Kidney (tissue), 14 donors: Measurements from ENCODE around the gene APOA1. TPM values are rescaled to one million over a fixed set of nuclear protein-coding genes. Genes with fewer than 3 reads are reported as not detected.

Source experiments
- DNase-seq, 5 donors: peaks; one replicate each; pipeline ENCODE4 v3.0.0-alpha.2; 2013 to 2020
- FAIRE-seq: peaks from 2 replicates; lab custom pipeline; 2012; peaks lifted over from hg19 to GRCh38; lab: Jason Lieb, UNC
- H3K27ac ChIP-seq, 2 donors: one replicate each; pipeline ENCODE4 v1.7.0; 2013; ENCODE audit warnings: low read depth in 2 of 2, low read length in 2 of 2, inconsistent platforms in 1 of 2
- H3K27me3 ChIP-seq: one replicate; pipeline ENCODE4 v1.7.1; 2013; ENCODE audit warnings: low read length, inconsistent platforms; ENCODE audit not compliant: control insufficient read depth, insufficient read depth
- H3K36me3 ChIP-seq, 3 donors: one replicate each; pipeline versions ENCODE4 v1.7.0 to v1.7.1; 2013; ENCODE audit warnings: low read length in 3 of 3, control low read depth in 1 of 3, inconsistent platforms in 1 of 3; ENCODE audit not compliant: insufficient read depth in 3 of 3, control insufficient read depth in 2 of 3
- H3K4me1 ChIP-seq, 3 donors: one replicate each; pipeline versions ENCODE4 v1.7.0 to v1.7.1; 2013; ENCODE audit warnings: low read length in 3 of 3, inconsistent platforms in 1 of 3, low read depth in 1 of 3; ENCODE audit not compliant: control insufficient read depth in 2 of 3, insufficient read depth in 2 of 3
- H3K4me3 ChIP-seq, 3 donors: one replicate each; pipeline versions ENCODE4 v1.7.0 to v1.8.1; 2013; ENCODE audit warnings: low read length in 3 of 3, control low read depth in 1 of 3, inconsistent platforms in 1 of 3
- H3K9ac ChIP-seq, 3 donors: one replicate each; pipeline versions ENCODE4 v1.7.0 to v1.7.1; 2013; ENCODE audit warnings: low read length in 3 of 3, control low read depth in 1 of 3, inconsistent platforms in 1 of 3
- H3K9me3 ChIP-seq, 3 donors: one replicate each; pipeline versions ENCODE4 v1.7.0 to v1.7.1; 2013; ENCODE audit warnings: low read length in 3 of 3, control low read depth in 1 of 3, inconsistent platforms in 1 of 3; ENCODE audit not compliant: control insufficient read depth in 2 of 3, insufficient read depth in 1 of 3
- intact Hi-C: fragments of 100-400 bp; cut with DNase I; formaldehyde crosslinking; loops from one replicate; pipeline ENCODE4 v1.11.1; 2022
- polyA plus RNA-seq: library from polyadenylated mRNA; stranded (reverse); fragments of 350-450 nt; fragmentation: Illumina TruSeq; extraction: RNeasy Lipid Tissue Mini Kit (QIAGEN cat#74804); gene quantifications from one replicate; pipeline ENCODE4 v1.2.3, GENCODE V29; 2014; ENCODE audit warnings: low read depth, low replicate concordance; ENCODE audit not compliant: insufficient read depth
- total RNA-seq: library from RNA; stranded (reverse); fragmentation: NEBNext Ultra II Directional; extraction: Animal tissue kit (Norgen Biotek cat#: 25700); gene quantifications from one replicate; pipeline ENCODE4 v1.2.1, GENCODE V29; 2021
- TF ChIP-seq, protein P1 (sequence below): IDR thresholded peaks from 3 replicates; pipeline ENCODE4 v1.5.1; 2012; ENCODE audit warnings: mild to moderate bottlenecking, moderate library complexity, borderline replicate concordance; ENCODE audit not compliant: insufficient read depth; ENCODE audit errors: extremely low read depth
- donor health status: control.
- donor health status: control.
- donor health status: control.
- donor health status: control.
- donor health status: control.
- donor health status: DM: yes; HTN: yes; CAD: no.
- donor health status: Normal renal cell carcinoma (clear cell type).

APOA1 gene
- total and polyA plus RNA-seq, 2 donors from 2014 or later: 2.0 TPM; not detected in 1

DNA sequence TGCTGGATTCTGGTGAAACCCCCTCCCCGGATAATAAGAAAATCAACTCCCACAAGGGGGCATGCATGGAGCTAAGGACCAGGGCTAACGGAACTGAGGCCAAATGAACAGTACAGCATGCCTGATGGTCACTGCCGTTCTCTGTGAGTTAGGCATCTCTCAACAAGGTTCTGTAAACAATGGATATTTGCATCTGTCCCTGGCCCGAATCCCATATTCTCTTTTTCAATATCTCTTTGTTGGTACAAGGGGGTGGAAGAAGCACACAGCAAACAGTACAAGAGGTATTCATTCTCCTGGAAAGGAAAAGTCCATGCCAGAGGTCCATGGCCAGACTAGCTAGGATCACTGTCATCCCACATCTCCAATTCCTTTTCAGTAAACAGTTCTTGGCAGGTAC, 32.2 kb upstream of the APOA1 start:
- Histone ChIP-seq H3K36me3 (peaks cover 4 to 65% (median 57%) of the 10 kb centered on the region in 3 donors), H3K4me1 (no peaks in the 10 kb centered on the region), H3K27me3 (no peaks in the 10 kb centered on the region), H3K27ac (no peak overlapping the region), H3K4me3 (no peak overlapping the region), H3K9me3 (no peaks in the 10 kb centered on the region), H3K9ac (no peak overlapping the region)
- FAIRE-seq: no peak
- no peak for DNase-seq
- intact Hi-C loops: loop anchor here (10.0 kb wide), 1 partner anchor 235 kb away; no protein-coding TSS in a partner anchor
- TF ChIP-seq, protein P1, sequence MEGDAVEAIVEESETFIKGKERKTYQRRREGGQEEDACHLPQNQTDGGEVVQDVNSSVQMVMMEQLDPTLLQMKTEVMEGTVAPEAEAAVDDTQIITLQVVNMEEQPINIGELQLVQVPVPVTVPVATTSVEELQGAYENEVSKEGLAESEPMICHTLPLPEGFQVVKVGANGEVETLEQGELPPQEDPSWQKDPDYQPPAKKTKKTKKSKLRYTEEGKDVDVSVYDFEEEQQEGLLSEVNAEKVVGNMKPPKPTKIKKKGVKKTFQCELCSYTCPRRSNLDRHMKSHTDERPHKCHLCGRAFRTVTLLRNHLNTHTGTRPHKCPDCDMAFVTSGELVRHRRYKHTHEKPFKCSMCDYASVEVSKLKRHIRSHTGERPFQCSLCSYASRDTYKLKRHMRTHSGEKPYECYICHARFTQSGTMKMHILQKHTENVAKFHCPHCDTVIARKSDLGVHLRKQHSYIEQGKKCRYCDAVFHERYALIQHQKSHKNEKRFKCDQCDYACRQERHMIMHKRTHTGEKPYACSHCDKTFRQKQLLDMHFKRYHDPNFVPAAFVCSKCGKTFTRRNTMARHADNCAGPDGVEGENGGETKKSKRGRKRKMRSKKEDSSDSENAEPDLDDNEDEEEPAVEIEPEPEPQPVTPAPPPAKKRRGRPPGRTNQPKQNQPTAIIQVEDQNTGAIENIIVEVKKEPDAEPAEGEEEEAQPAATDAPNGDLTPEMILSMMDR: no peak

- TF ChIP-seq, protein P1: no peak
- no peaks in the 10 kb centered on the region for H3K4me1 ChIP-seq
- DNase-seq (no peak), FAIRE-seq (no peak)
- H3K27ac ChIP-seq: no peak overlapping the region
- H3K9ac ChIP-seq: no peak overlapping the region
- H3K9me3 ChIP-seq: no peaks in the 10 kb centered on the region
- intact Hi-C loops: no loop called here
- H3K36me3 ChIP-seq: peaks cover 4 to 69% (median 52%) of the 10 kb centered on the region in 3 donors
- H3K4me3 ChIP-seq: no peak overlapping the region
- H3K27me3 ChIP-seq: no peaks in the 10 kb centered on the region
Observed at GRCh38 chr11:116868066-116868465, 30.6 kb upstream of the APOA1 start.

DNA sequence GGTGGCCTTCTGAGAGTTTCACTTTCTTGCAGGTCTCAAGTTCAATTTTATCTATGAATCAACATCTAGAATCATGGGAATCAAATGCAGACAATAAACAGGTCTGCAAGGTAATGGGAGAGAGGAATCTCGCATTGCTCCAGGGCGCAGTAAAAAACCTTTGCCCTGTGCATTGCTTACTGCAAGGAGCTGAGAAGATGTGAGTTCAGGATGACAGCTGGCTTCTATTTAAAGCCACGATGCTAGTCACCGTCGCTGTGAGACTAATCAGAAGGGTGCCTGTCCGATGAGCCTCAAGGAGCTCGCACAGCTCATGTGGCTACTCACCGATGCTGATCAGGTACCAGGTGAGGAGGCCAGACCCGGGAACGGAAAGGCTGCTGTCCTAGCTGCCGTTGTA, 30.2 kb upstream of the APOA1 start:
- Histone ChIP-seq H3K9me3 (no peaks in the 10 kb centered on the region), H3K9ac (no peak overlapping the region), H3K27ac (no peak overlapping the region), H3K27me3 (no peaks in the 10 kb centered on the region), H3K4me3 (no peak overlapping the region), H3K36me3 (peaks cover 4 to 64% (median 48%) of the 10 kb centered on the region in 3 donors), H3K4me1 (no peaks in the 10 kb centered on the region)
- DNase-seq (no peak), FAIRE-seq (no peak)
- TF ChIP-seq, protein P1: no peak
- intact Hi-C loops: no loop called here
